Esophagus muscularis mucosa (tissue), 4 donors: ENCODE measurements around the gene TPK1. TPM values are rescaled to one million over a fixed set of nuclear protein-coding genes. Genes with fewer than 3 reads are reported as not detected.

ENCODE experiments used
- DNase-seq: peaks from one replicate; pipeline ENCODE4 v3.0.0-alpha.2; 2017; ENCODE audit errors: extremely low spot score
- H3K27ac ChIP-seq, 4 donors: fragments of 200-600 bp; sonication (generic); replicated peaks in 1 of 4; 1 replicate in 3 of 4; 2 replicates in 1 of 4; pipeline ENCODE4 v1.5.1; 2016 to 2019; ENCODE audit warnings: mild to moderate bottlenecking in 1 of 4
- H3K27me3 ChIP-seq, 4 donors: fragments of 200-600 bp; sonication (generic); one replicate each; pipeline versions ENCODE4 v1.5.1 to v1.6.0; 2016 to 2019
- H3K36me3 ChIP-seq, 4 donors: fragments of 200-600 bp; sonication (generic); one replicate each; pipeline ENCODE4 v1.5.1; 2016 to 2019
- H3K4me1 ChIP-seq, 4 donors: fragments of 200-600 bp; sonication (generic); one replicate each; pipeline ENCODE4 v1.5.1; 2016 to 2019
- H3K4me3 ChIP-seq, 4 donors: fragments of 200-600 bp; sonication (generic); 1 replicate in 2 of 4; 2 replicates in 2 of 4; pipeline ENCODE4 v1.5.1; 2016 to 2019; ENCODE audit warnings: mild to moderate bottlenecking in 4 of 4, moderate library complexity in 1 of 4
- H3K9me3 ChIP-seq, 4 donors: fragments of 200-600 bp; sonication (generic); 1 replicate in 3 of 4; 2 replicates in 1 of 4; pipeline ENCODE4 v1.5.1; 2016 to 2019
- CTCF ChIP-seq, 3 experiments: fragments of 200-600 bp in 2 of 3; fragments of 450-650 bp in 1 of 3; sonication (generic) in 2 of 3; IDR thresholded peaks; one replicate each; pipeline ENCODE4 v1.5.1; 2017 to 2019; ENCODE audit warnings: antibody characterized with exemption in 3 of 3, mild to moderate bottlenecking in 2 of 3, moderate library complexity in 1 of 3
- EP300 ChIP-seq: sonication (generic); formaldehyde crosslinking; IDR thresholded peaks from one replicate; pipeline ENCODE4 v1.6.1; 2017; ENCODE audit warnings: antibody characterized with exemption
- POLR2A ChIP-seq: fragments of 450-650 bp; IDR thresholded peaks from one replicate; pipeline ENCODE4 v1.6.1; 2017; ENCODE audit warnings: antibody characterized with exemption, moderate library complexity, mild to moderate bottlenecking, low read depth
- POLR2AphosphoS5 ChIP-seq, 2 donors: sonication (generic); formaldehyde crosslinking; IDR thresholded peaks; one replicate each; pipeline ENCODE4 v1.6.1; 2017; ENCODE audit warnings: antibody characterized with exemption in 2 of 2
- WGBS: methylation state at CpG from one replicate; pipeline ENCODE4 v1.1.5; 2018; 5-methylcytosine and 5-hydroxymethylcytosine counted together
- intact Hi-C: fragments of 100-400 bp; cut with DNase I; formaldehyde crosslinking; loops from one replicate; pipeline ENCODE4 v1.15.1; 2023
- total RNA-seq, 4 donors: library from RNA; depleted of rRNA; stranded (reverse); fragments of >200 nt; gene quantifications; one replicate each; pipeline versions ENCODE4 v1.1.0 to v1.2.1, GENCODE V29; 2016

Gene TPK1
- total RNA-seq, 4 donors from 2014 or later: 2.7 to 4.3 (median 3.4) TPM

- 65% methylated on average over 1 of the region's 1 CpG for WGBS
Observed at GRCh38 chr7:144786079-144786478, 49.8 kb downstream of the TPK1 start.

GRCh38 chr7:144785521-144785920, 50.3 kb downstream of the TPK1 start:
- 51% methylated on average over 1 of the region's 1 CpG for WGBS
- Histone ChIP-seq H3K4me1 (peaks cover 0 to 12% (median 8%) of the 10 kb centered on the region in 4 donors), H3K4me3 (no peak overlapping the region), H3K9me3 (no peaks in the 10 kb centered on the region), H3K36me3 (no peaks in the 10 kb centered on the region), H3K27me3 (no peaks in the 10 kb centered on the region), H3K27ac (no peak overlapping the region)
- TF ChIP-seq POLR2A (no peak), CTCF (IDR thresholded peaks at IDR 0.05) (no peak), EP300 (no peak), POLR2AphosphoS5 (IDR thresholded peaks at IDR 0.05) (no peak)
- intact Hi-C loops: no loop called here
- DNase-seq: no peak

More at GRCh38 chr7:144786079-144786478, 49.8 kb downstream of the TPK1 start:
- no peak overlapping the region for H3K4me3 ChIP-seq
- H3K9me3 ChIP-seq: no peaks in the 10 kb centered on the region
- TF ChIP-seq POLR2AphosphoS5 (IDR thresholded peaks at IDR 0.05): no peak
- no peak for TF ChIP-seq CTCF (IDR thresholded peaks at IDR 0.05)
- TF ChIP-seq EP300: no peak
- no peak for TF ChIP-seq POLR2A
- peaks cover 0 to 12% (median 8%) of the 10 kb centered on the region in 4 donors for H3K4me1 ChIP-seq
- H3K27ac ChIP-seq: no peak overlapping the region
- H3K27me3 ChIP-seq: no peaks in the 10 kb centered on the region
- H3K36me3 ChIP-seq: no peaks in the 10 kb centered on the region
- no peak for DNase-seq
- intact Hi-C loops: no loop called here

GRCh38 chr7:144784943-144785342, 50.9 kb downstream of the TPK1 start:
- H3K4me3 ChIP-seq: no peak overlapping the region
- no peak overlapping the region for H3K27ac ChIP-seq

GRCh38 chr7:144784441-144784840, 51.4 kb downstream of the TPK1 start:
- Histone ChIP-seq H3K27me3 (no peaks in the 10 kb centered on the region), H3K27ac (no peak overlapping the region), H3K4me1 (peaks cover 0 to 12% (median 8%) of the 10 kb centered on the region in 4 donors), H3K36me3 (no peaks in the 10 kb centered on the region), H3K4me3 (no peak overlapping the region), H3K9me3 (no peaks in the 10 kb centered on the region)
- 88% methylated on average over 2 of the region's 2 CpGs for WGBS
- no peak for DNase-seq
- intact Hi-C loops: no loop called here
- no peak for TF ChIP-seq POLR2A
- no peak for TF ChIP-seq POLR2AphosphoS5 (IDR thresholded peaks at IDR 0.05)
- TF ChIP-seq EP300: no peak
- no peak for TF ChIP-seq CTCF (IDR thresholded peaks at IDR 0.05)

More at GRCh38 chr7:144784943-144785342, 50.9 kb downstream of the TPK1 start:
- Histone ChIP-seq H3K4me1 (peaks cover 0 to 12% (median 8%) of the 10 kb centered on the region in 4 donors), H3K27me3 (no peaks in the 10 kb centered on the region), H3K9me3 (no peaks in the 10 kb centered on the region), H3K36me3 (no peaks in the 10 kb centered on the region)
- TF ChIP-seq CTCF (IDR thresholded peaks at IDR 0.05) (no peak), EP300 (no peak), POLR2A (no peak), POLR2AphosphoS5 (IDR thresholded peaks at IDR 0.05) (no peak)
- WGBS: 74% methylated on average over 3 of the region's 3 CpGs
- DNase-seq: no peak
- intact Hi-C loops: no loop called here

GRCh38 chr7:144782883-144783282, 53.0 kb downstream of the TPK1 start:
- intact Hi-C loops: no loop called here
- WGBS: 30% methylated on average over 1 of the region's 1 CpG
- Histone ChIP-seq H3K4me1 (peaks cover 0 to 12% (median 8%) of the 10 kb centered on the region in 4 donors), H3K9me3 (no peaks in the 10 kb centered on the region), H3K27me3 (no peaks in the 10 kb centered on the region), H3K4me3 (no peak overlapping the region), H3K36me3 (no peaks in the 10 kb centered on the region), H3K27ac (no peak overlapping the region)
- no peak for DNase-seq
- TF ChIP-seq POLR2A (no peak), POLR2AphosphoS5 (IDR thresholded peaks at IDR 0.05) (no peak), EP300 (no peak), CTCF (IDR thresholded peaks at IDR 0.05) (no peak)
